Forelimb muscle (tissue), 1 donor: ENCODE measurements around the gene LENG8. TPM values are rescaled to one million over a fixed set of nuclear protein-coding genes. Genes with fewer than 3 reads are reported as not detected.

Experiments used
- DNase-seq: peaks from one replicate; pipeline ENCODE4 v3.0.0-alpha.2; 2013; ENCODE audit warnings: low read depth
- polyA plus RNA-seq: library from polyadenylated mRNA; unstranded; fragments of 120-200 nt; gene quantifications from one replicate; pipeline ENCODE4 v1.2.1, GENCODE V29; 2013; ENCODE audit not compliant: insufficient read length

The LENG8 gene
- polyA plus RNA-seq, 1 donor = 120 TPM

GRCh38 chr19:54422136-54422535 is 26.9 kb upstream of the LENG8 start:
- DNase-seq = no peak

GRCh38 chr19:54424201-54424600 is 24.8 kb upstream of the LENG8 start:
- DNase-seq = no peak

- no peak for DNase-seq
Observed at GRCh38 chr19:54424660-54425381, 24.2 kb upstream of the LENG8 start.

- no peak for DNase-seq
Observed at GRCh38 chr19:54425382-54425723, 23.6 kb upstream of the LENG8 start.

GRCh38 chr19:54426291-54426931 is 22.6 kb upstream of the LENG8 start:
- DNase-seq = no peak

GRCh38 chr19:54427586-54427985 is 21.4 kb upstream of the LENG8 start:
- DNase-seq = no peak

- no peak for DNase-seq
Observed at GRCh38 chr19:54428323-54429175, 20.4 kb upstream of the LENG8 start.

GRCh38 chr19:54429176-54429495 is 19.9 kb upstream of the LENG8 start:
- DNase-seq = no peak

GRCh38 chr19:54429545-54430227 is 19.3 kb upstream of the LENG8 start:
- no peak for DNase-seq

GRCh38 chr19:54430306-54431254 is 18.4 kb upstream of the LENG8 start:
- DNase-seq = no peak

GRCh38 chr19:54431255-54431838 is 17.7 kb upstream of the LENG8 start:
- no peak for DNase-seq

- no peak for DNase-seq
Observed at GRCh38 chr19:54432144-54432738, 16.8 kb upstream of the LENG8 start.

GRCh38 chr19:54433697-54434096 is 15.3 kb upstream of the LENG8 start:
- no peak for DNase-seq

- no peak for DNase-seq
Observed at GRCh38 chr19:54434112-54434872, 14.7 kb upstream of the LENG8 start.

GRCh38 chr19:54434873-54435214 is 14.2 kb upstream of the LENG8 start:
- no peak for DNase-seq

GRCh38 chr19:54435551-54436016 is 13.4 kb upstream of the LENG8 start:
- no peak for DNase-seq

GRCh38 chr19:54436031-54436523 is 12.9 kb upstream of the LENG8 start:
- DNase-seq = no peak

- DNase-seq = no peak
Observed at GRCh38 chr19:54436628-54437252, 12.3 kb upstream of the LENG8 start.
